HuH-7 (cell line): ENCODE data around the gene CCN6.

Experiments used
- DNase-seq: peaks from one replicate; pipeline ENCODE4 v3.0.0; 2011; ENCODE audit warnings: low spot score

Gene CCN6

GRCh38 chr6:112117554-112117953, 63.6 kb downstream of the CCN6 start:
- no peak for DNase-seq

- no peak for DNase-seq
Measured at GRCh38 chr6:112118034-112118433, 64.1 kb downstream of the CCN6 start.
